ENCODE data around the gene TXNDC2.
"Not testable (repeated sequence)": the region's sequence is repeated elsewhere in the genome, so short reads cannot be mapped to it uniquely, and the experiment has no call there.

DNA sequence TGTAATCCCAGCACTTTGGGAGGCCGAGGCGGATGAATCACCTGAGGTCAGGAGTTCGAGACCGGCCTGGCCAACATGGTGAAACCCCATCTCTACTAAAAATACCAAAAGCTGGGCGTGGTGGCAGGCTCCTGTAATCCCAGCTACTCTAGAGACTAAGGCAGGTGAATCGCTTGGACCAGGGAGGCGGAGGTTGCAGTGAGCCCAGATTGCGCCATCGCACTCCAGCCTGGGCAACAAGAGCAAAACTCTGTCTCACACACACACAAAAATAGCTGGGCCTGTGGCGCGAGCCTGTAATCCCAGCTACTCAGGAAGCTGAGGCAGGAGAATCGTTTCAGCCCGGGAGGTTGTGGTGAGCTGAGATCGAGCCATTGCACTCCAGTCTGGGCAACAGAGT, 16.5 kb downstream of the TXNDC2 start:
- TF ChIP-seq ZBTB2 (IDR thresholded peaks at IDR 0.05); EP400 (IDR thresholded peaks at IDR 0.05); CTCF (IDR thresholded peaks at IDR 0.05 in 2 of 3, conservative IDR thresholded peaks at IDR 0.05 in 1 of 3; ENCODE audit: insufficient read depth in 2 of 3, low read depth in 1 of 3, low read length in 3 of 3); CREBBP (IDR thresholded peaks at IDR 0.05; ENCODE audit: low read depth, low read length); HDAC2 (IDR thresholded peaks at IDR 0.05); GATAD2A (IDR thresholded peaks at IDR 0.05): not testable (repeated sequence)

All from K562 (cell line).